ENCODE measurements around the gene PLK1.

Gene PLK1

GRCh38 chr16:23682181-23682580 lies 3.5 kb downstream of the PLK1 start:
- no peak for DNase-seq

GRCh38 chr16:23683487-23683886 lies 4.8 kb downstream of the PLK1 start:
- no peak for DNase-seq

- DNase-seq: no peak
Observed at GRCh38 chr16:23687034-23687808, 8.5 kb downstream of the PLK1 start.

GRCh38 chr16:23689442-23690187 lies 10.9 kb downstream of the PLK1 start:
- no peak for DNase-seq

GRCh38 chr16:23690771-23691482 lies 12.2 kb downstream of the PLK1 start:
- DNase-seq: no peak

GRCh38 chr16:23691483-23692189 lies 12.9 kb downstream of the PLK1 start:
- no peak for DNase-seq

GRCh38 chr16:23692190-23692837 lies 13.6 kb downstream of the PLK1 start:
- no peak for DNase-seq

- DNase-seq: no peak
Observed at GRCh38 chr16:23694265-23694643, 15.6 kb downstream of the PLK1 start.

- DNase-seq: no peak
Observed at GRCh38 chr16:23694644-23695373, 16.1 kb downstream of the PLK1 start.

- DNase-seq: no peak
Observed at GRCh38 chr16:23695756-23696155, 17.1 kb downstream of the PLK1 start.

- no peak for DNase-seq
Observed at GRCh38 chr16:23699100-23699499, 20.4 kb downstream of the PLK1 start.

GRCh38 chr16:23700093-23700492 lies 21.4 kb downstream of the PLK1 start:
- DNase-seq: no peak

- DNase-seq: no peak
Observed at GRCh38 chr16:23700509-23700908, 21.8 kb downstream of the PLK1 start.

- DNase-seq: no peak
Observed at GRCh38 chr16:23701045-23701444, 22.4 kb downstream of the PLK1 start.

GRCh38 chr16:23702951-23703350 lies 24.3 kb downstream of the PLK1 start:
- no peak for DNase-seq

- no peak for DNase-seq
Observed at GRCh38 chr16:23704772-23705516, 26.3 kb downstream of the PLK1 start.

GRCh38 chr16:23705517-23705902 lies 26.8 kb downstream of the PLK1 start:
- DNase-seq: no peak

- no peak for DNase-seq
Observed at GRCh38 chr16:23706439-23706838, 27.8 kb downstream of the PLK1 start.

- no peak for DNase-seq
Observed at GRCh38 chr16:23709536-23709935, 30.8 kb downstream of the PLK1 start.

- DNase-seq: no peak
Observed at GRCh38 chr16:23710008-23710407, 31.3 kb downstream of the PLK1 start.

GRCh38 chr16:23710504-23710903 lies 31.8 kb downstream of the PLK1 start:
- no peak for DNase-seq

Measured in NCI-H1417 treated with DMSO at 0.1 percent for 48 hours (cell line).